Suppressor macrophage treated with lipopolysaccharide for 1 hour (primary cell): ENCODE data around the gene ALPI.
"Not testable (repeated sequence)": the region's sequence is repeated elsewhere in the genome, so short reads cannot be mapped to it uniquely, and the experiment has no call there.

Experiments
- DNase-seq, 3 donors: peaks; one replicate each; pipeline ENCODE4 v3.0.0-alpha.2; 2020 to 2022

The ALPI gene

DNA sequence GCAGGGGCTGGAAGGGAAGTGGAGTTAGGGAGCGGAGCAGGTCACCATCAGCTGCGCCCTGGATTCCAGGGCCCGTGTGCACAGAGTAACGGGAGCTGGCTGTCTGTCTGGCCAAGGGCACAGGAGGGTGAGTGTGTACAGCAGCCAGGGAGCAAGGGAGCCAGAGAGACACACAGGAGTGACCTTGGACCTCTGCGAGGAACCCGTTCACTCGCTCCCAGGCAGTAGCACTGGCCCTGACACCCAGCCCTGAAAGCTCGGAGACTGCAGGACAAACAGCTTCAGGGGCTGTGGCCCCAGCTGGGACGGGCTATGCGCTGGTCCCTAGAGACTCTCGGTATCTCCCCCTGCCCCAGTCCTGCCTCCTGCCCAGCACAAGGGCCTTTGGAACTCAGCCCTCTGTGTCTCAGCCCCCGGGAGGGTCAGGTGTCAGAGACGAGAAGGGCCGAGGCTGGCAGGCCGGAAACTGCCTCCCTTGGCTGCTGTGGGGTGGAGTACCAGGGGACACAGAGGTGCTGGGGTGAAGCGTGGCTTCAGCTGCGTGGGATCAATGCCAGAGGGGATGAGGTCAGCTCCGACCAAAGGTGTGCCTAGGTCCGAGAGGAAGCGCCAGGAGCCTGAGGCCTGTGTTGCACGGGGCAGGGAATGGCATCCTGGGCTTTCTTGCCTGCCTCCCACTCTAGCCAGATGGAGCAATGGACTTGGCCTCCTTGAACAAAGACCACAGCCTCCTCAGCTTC is 12.1 kb upstream of the ALPI start:
- DNase-seq, result not testable (repeated sequence)

DNA sequence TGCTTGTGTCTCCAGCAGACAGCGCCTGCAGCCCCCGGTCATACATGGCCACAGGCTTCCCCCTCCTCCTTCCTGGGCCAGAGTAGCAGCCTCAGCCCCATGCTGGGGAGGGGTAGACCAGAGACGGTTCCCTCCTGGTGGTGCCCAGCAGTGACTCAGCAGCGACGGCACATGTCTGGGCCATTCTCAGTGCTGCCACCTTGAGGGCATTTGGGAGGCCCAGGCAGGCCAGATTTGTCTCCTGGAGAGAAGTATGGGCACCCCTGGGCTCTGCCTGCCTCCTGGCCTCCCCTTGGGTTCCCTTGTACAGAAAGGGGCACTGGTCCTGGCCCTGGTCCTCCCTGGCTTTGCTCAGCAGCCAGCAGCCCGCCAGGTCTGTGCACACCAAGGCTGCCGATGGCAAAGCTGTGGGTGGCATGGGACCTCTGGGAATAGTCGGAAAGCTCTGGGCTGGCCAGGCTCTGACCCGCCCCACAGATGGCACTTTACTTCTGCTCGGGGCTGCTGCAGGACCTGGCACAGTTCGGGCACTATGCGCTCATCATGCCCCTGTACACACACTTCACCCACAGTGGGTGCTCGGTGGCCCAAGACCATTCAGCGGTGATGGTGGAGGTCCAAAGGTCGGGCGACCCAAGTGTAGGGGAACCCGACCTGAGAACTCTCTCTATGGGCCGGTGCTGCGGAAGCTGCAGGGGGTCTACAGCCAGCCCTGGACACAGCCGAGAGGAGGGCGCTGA is 11.4 kb upstream of the ALPI start:
- DNase-seq, result peak; percentile 76 to 86 (median 84)

DNA sequence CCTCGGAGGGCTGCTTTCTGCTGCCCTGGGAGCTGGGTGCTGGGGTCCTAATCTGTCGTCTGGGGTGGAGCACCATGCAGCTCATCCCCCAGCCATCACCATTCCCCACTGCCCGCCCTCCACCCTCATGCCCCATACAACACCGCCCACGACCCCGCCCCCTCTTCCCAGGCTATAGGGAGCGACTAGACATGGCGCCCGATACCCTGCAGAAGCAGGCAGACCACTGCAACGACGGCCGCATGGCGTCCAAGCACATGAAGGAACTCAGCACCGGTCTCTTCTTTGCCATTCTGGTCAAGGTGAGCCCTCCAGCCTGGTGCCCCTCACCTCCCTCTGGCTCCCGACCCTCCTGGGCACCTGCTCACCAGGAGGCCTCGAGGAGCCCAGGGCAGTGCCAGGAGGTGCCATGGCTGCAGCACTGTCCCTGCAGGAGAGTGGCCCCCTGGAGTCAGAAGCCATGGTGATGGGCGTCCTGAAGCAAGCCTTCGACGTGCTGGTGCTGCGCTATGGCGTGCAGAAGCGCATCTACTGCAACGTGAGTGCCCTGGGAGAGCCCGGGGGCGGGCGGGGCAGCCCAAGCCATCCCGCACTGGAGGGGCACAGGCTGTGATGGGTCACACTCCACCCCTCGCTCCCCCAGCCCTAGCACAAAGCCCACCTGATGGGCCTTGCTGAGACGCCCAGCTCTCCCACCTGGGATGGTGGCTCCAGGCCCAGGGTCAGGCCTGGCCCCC is 10.6 kb upstream of the ALPI start:
- not testable (repeated sequence) for DNase-seq

DNA sequence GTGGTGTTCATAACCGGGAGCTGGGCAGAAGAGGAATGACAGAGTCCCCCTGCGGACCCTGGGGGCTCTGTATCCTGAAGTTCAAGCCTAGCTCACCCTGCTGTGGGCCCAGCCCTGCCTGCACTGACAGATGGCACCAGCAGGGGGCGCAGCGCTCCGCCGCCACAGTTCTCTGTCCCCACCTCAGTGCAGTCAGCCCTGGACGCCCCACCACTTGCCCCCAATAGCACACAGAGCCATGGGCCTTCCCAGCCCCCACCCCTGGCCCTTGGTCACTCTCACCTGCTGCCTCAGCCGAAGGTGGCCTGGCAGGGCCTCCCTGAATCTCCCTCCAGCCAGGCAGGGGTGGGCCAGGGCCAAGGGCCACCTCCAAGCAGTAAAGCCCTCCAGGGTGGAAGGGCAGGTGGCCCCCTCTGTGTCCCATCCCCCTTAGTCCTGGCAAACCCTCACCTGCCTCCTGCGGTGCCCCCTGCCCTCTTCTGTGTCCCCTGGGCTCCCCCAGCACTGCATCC is 9.6 kb upstream of the ALPI start:
- DNase-seq, result not testable (repeated sequence)

DNA sequence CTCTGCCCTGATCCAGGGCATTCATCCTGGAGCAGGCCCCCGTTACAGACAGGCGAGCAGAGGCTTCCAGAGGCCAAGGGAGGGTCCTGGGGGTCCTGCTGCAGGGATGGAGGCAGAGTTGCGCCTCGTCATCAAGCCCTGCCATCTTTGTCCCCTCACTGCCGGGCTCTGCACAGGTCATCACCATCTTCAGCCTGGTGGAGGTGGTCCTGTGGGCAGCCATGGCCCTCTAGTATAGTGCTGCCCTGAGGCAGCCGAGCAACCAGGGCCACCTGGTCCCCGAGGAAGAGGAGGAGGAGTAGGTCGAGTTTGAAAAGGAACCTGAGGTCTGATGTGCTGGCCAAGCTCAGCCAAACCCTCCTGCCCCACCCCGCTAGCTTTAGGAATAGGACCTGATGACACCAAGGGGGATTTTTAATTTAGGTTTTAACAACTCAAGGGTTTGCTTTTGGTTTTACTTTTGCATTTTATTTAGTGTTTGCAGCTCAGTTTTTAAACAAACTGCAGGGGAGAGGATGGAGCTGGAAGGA is 8.8 kb upstream of the ALPI start:
- DNase-seq, result no peak

DNA sequence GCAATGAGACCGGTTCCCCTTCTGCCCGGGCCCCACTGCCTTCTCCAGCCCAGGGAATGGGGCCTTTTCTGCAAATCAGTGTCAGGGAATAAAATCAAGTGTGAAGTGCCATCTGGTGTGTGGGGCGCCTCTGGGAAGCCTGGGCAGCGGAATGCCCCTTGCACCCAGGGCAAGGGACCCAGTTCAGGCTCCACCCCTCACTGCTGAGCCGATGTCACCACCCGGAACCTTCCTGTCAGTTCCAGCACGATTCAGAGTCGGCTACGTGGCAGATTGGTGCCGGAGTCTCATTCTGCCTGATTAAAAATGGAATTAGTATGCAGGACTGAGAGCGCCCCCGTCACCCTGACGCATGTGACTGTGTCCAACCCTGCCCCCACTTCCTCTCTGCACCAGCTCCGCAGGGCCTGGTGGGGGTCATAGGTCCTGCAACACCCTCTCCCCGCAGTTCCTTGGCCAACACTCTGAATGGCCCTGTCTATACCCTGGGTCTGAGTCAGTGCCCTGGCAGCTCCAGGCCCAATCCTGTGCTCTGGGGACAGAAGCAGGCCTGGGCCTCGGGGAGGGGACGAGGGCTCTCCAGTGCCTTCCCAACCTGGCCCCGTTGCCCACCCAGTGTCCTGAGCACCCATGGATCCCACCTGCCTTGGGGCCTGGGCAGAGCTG is 8.2 kb upstream of the ALPI start:
- no peak for DNase-seq

DNA sequence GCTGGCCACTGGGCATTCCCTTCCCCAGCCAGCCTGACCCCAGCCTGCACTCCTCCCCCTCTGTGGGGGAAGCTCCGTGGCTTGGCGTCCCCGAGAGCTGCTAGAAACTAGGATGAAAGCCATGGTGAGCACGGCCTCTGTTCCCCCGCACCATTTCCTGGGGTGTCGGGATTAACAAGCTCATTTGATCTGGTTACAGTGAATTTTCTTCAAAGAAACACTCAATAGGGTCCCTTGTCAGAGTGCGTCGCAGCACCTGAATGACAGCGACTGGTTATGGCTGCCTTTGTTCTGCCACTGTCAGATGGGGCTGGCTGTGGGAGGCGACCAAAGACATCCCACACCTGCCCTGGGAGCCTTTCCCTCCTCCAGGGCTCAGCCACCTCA is 7.7 kb upstream of the ALPI start:
- no peak for DNase-seq

DNA sequence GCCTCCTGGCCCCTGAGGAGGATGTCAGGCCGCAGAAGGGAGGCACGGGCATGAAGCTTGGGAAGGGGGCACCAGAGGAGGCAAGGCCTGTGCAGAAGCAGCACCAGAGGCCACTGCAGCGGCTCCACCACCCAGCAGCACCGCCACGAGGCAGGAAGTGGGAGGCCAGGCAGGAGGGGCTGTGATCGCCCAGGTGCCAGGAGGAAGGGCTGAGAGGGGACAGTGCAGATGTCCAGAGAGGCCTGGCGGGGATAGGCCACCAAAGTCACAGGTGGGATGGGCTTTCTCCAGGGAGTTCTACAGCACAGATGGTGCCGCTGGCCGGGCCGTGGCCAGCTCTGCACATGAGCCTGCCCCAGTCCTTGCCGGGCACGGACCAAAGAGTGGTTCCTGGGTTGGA is 6.0 kb upstream of the ALPI start:
- no peak for DNase-seq

DNA sequence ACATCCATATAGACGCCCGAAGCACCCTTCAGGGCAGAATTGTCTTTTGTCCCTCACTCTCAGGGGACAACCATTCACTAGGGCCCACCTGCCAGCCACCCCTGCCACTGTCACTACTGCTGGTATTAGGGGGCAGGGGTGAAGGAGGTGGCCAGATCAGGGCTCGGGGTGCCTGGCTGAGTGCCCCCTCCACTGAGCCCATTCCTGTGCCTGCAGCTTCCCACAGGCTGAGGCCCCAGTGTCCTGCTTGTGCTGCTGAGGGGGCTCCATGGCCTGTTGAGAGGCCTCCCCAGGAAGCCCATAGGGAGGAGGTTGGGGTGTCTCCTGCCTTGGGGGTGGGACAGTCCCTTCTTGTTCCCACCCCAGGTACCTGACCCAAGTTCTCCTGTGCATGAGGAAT is 4.3 kb upstream of the ALPI start:
- not testable (repeated sequence) for DNase-seq

DNA sequence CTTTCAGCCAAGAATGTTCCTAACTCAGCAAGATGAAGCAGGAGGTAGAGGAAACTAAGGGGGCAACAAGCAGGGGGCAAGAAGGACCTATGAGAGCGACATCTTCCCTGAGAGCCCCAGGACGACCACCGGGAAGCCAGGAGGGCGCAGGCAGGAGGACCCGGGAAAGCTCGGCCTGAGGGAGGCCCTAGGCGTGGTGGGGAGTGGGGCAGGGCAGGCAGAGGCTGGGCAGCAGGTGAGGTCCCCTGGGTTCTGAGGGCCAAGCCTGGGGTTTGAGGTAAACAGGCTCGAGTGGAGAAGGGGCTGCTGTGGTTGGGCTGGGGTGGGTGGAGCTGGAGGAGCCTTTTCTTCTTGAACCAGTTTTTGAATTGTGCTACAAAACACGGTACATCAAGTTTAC is 1.3 kb upstream of the ALPI start:
- no peak for DNase-seq

DNA sequence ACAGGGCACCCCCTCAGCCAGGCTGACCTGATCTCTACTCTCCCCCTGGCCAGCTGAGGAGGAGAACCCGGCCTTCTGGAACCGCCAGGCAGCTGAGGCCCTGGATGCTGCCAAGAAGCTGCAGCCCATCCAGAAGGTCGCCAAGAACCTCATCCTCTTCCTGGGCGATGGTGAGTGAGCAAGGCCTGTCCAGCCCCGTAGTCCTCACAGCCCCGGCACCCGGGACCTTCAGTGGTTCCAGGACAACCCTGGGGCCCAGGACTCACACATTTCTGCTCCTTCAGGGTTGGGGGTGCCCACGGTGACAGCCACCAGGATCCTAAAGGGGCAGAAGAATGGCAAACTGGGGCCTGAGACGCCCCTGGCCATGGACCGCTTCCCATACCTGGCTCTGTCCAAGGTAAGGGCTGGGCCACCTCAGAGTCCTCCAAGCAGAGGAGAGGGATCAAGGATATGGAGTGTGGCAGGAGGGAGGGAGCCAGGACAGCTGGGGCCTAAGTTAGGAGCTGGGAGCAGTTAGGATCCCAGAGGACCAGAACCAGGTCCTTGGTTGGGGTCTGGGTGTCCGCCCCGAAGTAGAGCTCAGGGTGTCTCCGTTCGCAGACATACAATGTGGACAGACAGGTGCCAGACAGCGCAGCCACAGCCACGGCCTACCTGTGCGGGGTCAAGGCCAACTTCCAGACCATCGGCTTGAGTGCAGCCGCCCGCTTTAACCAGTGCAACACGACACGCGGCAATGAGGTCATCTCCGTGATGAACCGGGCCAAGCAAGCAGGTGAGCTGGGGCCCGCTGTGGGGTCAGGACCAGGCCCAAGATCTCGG is 555 bp downstream of the ALPI start:
- DNase-seq, result no peak

DNA sequence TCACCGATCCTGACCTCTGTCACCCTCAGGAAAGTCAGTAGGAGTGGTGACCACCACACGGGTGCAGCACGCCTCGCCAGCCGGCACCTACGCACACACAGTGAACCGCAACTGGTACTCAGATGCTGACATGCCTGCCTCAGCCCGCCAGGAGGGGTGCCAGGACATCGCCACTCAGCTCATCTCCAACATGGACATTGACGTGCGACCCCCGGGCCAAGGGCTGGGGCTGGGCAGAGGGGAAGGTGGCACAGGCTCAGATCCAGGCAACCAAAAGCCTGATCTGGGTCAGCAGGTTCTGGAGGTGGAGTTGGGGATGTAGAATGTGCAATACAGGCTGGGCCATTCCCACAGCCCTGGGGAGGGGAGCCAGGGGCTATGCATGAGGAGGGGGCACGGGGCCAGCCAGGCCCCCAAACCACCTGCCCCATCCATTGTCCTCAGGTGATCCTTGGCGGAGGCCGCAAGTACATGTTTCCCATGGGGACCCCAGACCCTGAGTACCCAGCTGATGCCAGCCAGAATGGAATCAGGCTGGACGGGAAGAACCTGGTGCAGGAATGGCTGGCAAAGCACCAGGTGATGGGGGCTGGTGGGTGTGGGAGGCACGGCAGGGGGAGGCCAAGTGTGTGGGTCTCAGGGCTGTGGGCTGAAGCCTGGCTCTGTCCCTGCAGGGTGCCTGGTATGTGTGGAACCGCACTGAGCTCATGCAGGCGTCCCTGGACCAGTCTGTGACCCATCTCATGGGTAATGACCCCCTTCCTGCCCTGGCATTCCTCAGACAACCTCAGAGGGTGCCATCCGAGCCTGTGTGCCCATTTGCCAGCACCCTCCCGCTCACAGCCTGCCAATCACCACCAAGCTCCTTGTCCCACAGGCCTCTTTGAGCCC is 1.4 kb downstream of the ALPI start:
- no peak for DNase-seq

DNA sequence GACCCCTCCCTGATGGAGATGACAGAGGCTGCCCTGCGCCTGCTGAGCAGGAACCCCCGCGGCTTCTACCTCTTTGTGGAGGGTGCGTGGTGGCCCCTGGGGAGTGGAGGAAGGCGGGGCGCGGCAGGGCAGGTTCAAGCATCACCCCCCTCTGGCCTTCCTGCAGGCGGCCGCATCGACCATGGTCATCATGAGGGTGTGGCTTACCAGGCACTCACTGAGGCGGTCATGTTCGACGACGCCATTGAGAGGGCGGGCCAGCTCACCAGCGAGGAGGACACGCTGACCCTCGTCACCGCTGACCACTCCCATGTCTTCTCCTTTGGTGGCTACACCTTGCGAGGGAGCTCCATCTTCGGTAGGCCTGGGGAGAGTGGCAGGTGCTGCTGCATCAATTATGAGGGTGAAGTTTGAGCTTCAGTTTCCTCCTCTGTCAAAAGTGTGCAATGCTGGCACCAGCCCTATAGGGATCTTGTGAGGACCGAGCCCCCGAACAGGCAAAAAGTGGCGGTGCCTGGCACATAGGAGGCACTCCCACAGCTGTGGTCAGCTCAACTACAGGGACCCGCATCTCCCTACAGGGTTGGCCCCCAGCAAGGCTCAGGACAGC is 2.2 kb downstream of the ALPI start:
- DNase-seq, result no peak

DNA sequence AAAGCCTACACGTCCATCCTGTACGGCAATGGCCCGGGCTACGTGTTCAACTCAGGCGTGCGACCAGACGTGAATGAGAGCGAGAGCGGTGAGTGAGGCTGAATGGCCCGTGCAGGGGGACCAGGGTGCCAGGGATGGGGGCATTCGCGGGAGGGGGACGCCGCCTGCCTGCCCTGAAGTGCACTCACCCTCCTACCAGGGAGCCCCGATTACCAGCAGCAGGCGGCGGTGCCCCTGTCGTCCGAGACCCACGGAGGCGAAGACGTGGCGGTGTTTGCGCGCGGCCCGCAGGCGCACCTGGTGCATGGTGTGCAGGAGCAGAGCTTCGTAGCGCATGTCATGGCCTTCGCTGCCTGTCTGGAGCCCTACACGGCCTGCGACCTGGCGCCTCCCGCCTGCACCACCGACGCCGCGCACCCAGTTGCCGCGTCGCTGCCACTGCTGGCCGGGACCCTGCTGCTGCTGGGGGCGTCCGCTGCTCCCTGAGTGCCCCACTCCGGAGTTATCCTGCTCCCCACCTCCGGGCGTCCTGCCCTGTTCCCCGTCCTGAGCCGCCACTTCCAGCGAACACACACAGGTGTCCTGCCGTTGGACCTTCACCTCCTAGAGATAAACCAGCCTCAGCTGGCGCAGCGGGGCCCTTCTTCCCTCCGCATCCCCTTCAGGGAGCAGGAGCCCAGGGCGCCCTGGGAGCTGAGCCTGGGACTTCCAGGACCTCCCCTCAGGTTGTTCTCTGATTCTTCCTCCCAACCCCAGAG is 2.9 kb downstream of the ALPI start:
- DNase-seq, result no peak

DNA sequence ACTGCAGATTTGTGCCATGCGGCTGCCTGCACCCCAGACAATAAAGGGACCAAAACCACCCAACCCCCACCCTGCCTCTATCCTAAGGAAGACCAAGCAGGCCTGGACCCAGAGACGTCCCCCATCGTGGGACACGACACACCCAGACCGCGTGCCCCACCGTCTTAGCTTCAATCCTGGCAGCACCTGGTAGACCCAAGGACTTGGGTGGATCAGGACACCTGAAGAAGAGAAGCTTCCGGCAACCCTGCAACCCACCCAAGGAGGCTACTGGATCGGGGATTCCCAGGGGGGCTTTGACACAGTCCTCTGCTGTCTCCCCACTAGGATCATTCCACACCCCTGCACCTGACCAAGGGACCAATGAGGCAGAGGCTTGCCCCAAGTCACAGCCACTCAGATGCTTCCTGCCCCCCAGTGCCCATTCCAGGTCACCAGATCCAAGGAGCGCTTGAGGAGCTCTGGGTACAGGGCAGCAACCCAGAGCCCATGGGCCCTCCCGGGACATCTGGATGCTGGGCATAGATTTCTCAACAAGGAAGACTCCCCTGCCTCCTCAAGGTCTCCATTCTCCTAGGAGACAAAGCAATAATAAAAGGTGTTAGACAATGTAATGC is 3.6 kb downstream of the ALPI start:
- DNase-seq, result no peak

DNA sequence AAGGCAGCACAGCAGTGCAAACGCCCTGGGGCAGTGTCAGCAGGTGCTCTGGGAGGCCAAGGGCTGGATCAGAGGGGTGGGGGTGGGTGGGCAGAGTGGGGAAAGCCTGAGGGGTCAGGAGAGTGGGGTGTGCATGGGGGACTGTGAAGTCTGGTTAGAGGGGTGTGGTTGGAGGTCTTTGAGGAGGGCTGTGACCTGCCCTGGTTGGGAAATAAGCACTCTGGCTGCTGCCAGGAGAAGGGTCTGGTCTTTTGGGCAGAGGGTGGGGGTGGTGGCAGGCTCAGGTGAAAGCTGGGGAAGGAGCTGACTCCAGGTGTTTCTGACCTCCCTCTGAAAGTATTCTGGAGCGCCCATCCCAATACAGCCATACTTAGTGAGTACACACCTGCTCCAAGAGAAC is 4.2 kb downstream of the ALPI start:
- DNase-seq, result no peak

DNA sequence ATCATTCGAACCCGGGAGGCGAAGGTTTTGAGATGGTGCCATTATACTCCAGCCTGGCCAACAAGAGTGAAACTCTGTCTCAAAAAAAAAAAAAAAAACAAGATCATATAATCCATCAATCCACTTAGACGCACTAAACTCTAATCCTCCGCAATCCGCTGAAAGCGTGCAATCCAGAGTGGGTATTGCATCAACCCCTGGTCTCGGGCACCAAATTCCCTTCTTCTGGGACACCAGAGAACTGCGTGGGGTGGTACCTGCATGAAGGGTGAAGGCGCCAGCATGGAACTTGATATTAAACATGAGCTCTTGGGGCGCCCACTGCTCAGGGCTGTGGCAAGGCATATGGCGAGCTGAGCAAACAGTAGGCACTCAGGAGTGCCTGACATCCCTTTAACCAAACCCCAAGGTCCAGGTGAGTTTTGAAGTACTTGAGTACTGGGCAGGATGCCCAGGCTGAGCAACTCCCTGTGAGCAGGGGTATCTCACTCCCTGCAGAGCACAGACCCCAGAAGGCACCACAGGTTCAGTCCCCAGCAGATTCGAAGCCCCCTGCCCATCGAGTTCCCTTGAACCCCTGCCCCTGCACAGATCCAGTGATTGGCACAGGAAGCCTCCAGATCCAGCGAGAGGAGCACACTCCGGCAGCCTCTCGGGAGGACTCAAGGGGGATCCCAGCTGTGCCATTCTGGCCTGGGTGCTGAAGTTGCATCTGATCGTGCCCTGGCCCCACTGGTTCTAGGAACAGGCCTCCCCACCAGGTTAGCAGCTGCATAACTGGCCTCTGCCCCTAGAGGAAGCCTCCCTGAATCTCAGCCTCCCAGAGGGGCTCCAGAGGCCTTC is 8.0 kb downstream of the ALPI start:
- no peak for DNase-seq

DNA sequence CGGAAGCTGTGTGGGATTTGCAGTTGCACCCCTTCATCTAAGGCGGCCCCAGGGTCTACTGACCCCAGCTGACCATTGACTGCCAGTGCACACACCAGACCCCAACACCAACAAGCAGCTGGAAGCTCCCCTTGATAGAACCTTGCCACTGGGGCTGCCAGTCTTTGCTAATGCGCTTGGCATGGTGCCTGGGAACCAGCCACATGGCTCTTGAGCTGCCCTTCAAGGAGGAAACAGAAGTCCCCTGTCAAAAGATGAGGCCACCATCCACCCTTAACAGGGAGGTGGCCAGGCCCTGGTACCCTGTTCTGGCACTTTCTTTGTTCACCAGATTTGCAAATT is 8.6 kb downstream of the ALPI start:
- DNase-seq, result no peak
